Omental fat pad (tissue), 4 donors: ENCODE measurements around the gene AK9. TPM values are rescaled to one million over a fixed set of nuclear protein-coding genes. Genes with fewer than 3 reads are reported as not detected.

Experiments
- ATAC-seq: fragments of 150-250 bp; one replicate; pipeline ENCODE4 v1.9.1; 2016; ENCODE audit warnings: mild to moderate bottlenecking, moderate library complexity; ENCODE audit not compliant: low FRiP score
- DNase-seq: peaks from one replicate; pipeline ENCODE4 v3.0.0-alpha.2; 2019; ENCODE audit warnings: low spot score
- total RNA-seq, 4 donors: library from RNA; depleted of rRNA; stranded (reverse); fragments of >200 nt; gene quantifications; one replicate each; pipeline ENCODE4 v1.1.0, GENCODE V29; 2016
- TF ChIP-seq, protein P1 (sequence below), 3 donors: fragments of 450-650 bp; IDR thresholded peaks; one replicate each; pipeline ENCODE4 v1.5.1; 2016 to 2017; ENCODE audit warnings: antibody characterized with exemption in 3 of 3, mild to moderate bottlenecking in 3 of 3, moderate library complexity in 2 of 3

The AK9 gene
- total RNA-seq, 4 donors from 2014 or later, result 5.4 to 14.8 (median 8.2) TPM

DNA sequence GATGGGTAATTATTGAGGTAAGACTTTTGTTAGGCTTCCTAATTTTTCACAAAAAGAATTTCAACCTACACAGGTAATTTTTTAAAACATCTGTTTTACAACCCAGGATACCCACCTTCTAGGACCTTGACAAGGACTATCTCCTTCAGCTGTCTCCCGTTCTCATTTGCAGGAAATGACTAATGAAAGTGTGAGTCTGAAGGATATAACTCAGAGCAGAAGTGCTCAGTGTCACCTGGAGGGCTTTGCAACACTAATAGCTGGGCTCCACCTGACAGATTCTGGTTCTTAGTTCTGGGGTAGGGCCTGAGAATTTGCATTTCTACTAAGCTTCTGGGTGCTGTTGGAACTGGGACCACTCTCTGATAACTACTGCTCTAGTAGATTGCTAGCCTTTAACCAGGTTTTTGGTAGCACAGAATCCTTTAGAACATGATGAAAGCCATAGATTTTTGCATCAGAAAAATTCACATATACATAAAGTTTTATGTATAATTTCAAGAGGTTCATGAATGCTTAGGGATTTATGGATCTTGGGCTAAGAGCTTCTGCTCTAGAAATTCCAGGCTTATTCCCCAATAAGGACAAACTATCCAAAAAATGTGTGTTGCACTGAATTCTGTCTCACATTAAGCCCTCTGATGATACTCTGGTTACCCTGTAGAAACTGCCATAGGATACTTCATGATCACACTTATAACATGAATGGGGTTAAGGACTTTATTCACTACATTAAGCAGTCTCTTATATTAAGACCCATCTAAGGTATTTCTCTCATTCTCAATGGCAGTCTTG is 30.3 kb downstream of the AK9 start:
- TF ChIP-seq, protein P1, sequence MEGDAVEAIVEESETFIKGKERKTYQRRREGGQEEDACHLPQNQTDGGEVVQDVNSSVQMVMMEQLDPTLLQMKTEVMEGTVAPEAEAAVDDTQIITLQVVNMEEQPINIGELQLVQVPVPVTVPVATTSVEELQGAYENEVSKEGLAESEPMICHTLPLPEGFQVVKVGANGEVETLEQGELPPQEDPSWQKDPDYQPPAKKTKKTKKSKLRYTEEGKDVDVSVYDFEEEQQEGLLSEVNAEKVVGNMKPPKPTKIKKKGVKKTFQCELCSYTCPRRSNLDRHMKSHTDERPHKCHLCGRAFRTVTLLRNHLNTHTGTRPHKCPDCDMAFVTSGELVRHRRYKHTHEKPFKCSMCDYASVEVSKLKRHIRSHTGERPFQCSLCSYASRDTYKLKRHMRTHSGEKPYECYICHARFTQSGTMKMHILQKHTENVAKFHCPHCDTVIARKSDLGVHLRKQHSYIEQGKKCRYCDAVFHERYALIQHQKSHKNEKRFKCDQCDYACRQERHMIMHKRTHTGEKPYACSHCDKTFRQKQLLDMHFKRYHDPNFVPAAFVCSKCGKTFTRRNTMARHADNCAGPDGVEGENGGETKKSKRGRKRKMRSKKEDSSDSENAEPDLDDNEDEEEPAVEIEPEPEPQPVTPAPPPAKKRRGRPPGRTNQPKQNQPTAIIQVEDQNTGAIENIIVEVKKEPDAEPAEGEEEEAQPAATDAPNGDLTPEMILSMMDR (IDR thresholded peaks at IDR 0.05), result no peak
- no peak for DNase-seq
- ATAC-seq, result no peak

DNA sequence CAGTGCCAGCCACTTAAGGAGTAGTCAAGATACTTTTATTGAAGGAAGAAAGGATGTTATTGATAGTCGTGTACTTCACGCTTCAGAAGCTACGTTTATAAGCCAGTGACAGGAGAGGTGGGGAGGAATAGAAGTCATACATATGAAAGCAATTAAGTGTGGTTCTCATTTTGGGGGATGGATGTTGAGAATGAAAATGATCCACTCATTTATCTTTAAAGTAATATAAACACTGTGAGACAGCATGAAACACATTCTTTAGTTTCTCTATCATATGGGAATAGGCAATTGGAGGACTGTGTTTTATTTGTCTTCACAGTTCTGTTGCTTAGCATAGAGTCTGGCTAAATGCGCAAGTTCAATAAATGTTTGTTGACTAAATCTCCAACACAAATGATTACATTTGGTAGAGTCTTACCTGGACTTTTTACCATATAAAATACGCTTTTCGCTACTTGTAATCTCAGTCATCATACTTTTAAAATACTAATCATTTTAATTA is 35.2 kb downstream of the AK9 start:
- TF ChIP-seq, protein P1 (IDR thresholded peaks at IDR 0.05), result no peak
- DNase-seq (no peak), ATAC-seq (no peak)

DNA sequence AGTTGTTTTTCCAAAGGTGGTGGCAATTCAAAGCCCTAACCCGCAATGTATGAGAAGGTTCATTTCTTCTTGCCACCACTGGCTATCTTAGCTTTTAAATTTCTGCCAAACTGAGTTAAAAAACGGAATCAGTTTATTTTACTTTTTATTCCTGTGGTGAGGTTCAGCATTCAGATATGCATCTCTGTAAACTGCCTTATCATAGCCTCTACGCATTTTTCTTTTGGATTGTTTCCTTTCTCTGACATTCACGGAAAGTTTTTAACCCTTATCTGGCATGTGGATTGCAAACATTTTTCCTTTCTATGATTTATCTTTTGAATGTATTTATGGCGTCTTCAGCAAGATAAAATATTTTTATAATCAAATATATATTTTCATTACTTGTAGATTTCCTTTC is 37.7 kb downstream of the AK9 start:
- DNase-seq (no peak), ATAC-seq (no peak)
- TF ChIP-seq, protein P1 (IDR thresholded peaks at IDR 0.05), result no peak

DNA sequence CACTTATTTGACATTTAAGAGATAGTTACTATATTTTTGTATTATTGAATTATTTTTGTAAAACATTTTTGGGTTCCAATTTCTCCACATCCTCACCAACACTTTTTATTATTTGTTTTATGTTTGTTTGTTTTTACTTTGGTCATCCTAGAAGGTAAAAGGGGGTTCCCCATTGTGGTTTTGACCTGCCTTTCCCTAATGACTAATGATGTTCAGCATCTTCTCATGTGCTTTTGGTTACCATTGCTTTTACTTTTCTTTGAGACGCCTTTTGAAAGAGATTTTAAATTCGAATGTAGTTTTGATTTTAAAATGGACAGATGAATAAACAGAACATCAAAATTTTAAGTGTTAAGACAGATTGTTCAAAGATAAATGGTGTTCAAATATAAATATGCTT is 46.9 kb downstream of the AK9 start:
- TF ChIP-seq, protein P1 (IDR thresholded peaks at IDR 0.05), result no peak
- DNase-seq, result no peak
- no peak for ATAC-seq

DNA sequence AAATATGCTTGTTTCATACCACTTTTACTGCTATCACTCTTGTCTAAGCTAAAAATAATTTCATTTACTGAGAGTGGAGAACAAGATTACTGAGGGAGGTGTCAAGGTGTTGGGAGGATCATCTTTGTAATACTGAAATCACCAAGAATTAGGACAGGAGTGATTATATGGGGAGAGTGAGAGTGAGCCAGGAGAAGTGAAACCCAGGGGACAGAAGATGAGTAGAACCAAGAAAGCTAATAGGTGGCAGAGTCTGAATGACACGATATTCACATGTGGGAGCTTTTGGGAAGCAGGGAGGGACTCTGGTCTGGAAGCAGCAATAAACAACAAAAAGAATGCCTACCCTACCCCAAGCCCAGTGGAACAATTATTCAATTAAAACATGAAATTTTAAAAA is 58.6 kb downstream of the AK9 start:
- DNase-seq (no peak), ATAC-seq (no peak)
- TF ChIP-seq, protein P1 (IDR thresholded peaks at IDR 0.05), result no peak

DNA sequence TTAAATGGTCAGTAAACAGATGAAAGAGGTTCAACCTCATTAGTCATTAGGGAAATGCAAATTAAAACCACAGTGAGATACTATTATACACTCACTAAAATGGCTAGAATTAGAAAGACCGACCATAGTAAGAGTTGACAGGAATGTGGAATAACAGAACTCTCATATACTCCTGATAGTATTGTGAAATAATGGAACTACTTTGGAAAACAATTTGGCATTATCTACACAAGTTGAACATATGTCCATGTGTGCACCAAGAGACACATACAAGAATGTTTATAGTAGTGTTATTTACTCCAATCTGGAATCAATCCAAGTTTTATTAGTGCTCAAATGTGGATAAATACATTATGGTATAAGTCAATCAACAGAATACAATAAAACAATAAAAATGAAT is 59.6 kb downstream of the AK9 start:
- DNase-seq, result no peak
- ATAC-seq, result no peak
- TF ChIP-seq, protein P1 (IDR thresholded peaks at IDR 0.05), result no peak
